ENCODE results near the gene C15orf61.

The C15orf61 gene

DNA sequence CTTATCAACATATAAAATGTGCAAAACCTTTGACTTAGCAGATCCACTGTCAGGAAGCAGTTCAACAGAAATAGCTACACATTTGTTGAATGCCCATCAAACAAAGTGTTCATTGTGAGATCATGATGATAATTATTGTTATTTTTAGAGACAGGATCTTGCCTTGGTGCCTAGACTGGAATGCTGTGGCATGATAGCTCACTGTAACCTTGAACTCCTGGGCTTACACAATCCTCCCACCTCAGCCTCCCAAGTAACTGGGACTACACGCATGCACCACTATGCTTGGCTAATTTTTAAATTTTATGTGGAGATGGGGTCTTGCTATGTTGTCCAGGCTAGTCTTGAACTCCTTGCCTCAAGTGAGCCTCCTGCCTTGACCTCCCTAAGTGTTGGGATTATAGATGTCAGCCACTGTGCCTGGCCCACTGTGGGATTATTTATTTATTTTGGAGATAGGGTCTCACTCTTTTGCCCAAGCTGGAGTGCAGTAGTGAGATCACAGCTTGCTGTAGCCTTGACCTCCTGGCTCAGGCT, 30.3 kb downstream of the C15orf61 start:
- no peak for FAIRE-seq

- FAIRE-seq = no peak
Measured at GRCh38 chr15:67554580-67554979, 33.6 kb downstream of the C15orf61 start.

DNA sequence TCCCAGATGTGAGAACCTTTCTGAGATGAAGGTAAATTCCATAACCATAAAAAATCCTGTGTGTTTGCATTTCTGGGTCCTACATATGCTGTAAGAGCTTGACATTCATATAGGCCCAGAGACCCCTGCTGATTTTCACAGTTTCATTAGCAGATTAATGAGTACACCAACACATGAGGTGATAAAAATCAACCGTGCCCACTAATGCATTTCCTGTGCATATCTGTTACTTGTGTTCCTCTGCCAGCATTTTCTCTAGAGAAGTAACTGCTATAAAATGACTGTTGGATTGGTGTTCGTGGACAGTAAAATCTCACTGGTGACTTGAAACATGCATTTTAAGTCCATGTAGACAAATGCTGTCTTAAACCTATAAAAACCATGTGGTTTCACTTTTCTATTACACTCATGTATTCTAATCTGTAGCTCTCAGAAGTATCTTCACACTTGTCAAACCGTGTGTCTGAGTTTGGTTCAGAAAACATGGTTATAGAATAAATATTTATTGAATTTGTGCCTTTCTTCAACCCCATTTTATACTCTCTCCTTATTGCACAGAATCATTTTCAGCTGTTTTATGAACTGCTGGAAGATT, 36.1 kb downstream of the C15orf61 start:
- no peak for FAIRE-seq

GRCh38 chr15:67558502-67558901, 37.6 kb downstream of the C15orf61 start:
- FAIRE-seq = no peak

- FAIRE-seq = no peak
Measured at GRCh38 chr15:67559158-67559557, 38.2 kb downstream of the C15orf61 start.

GRCh38 chr15:67559576-67559975, 38.6 kb downstream of the C15orf61 start:
- FAIRE-seq = no peak

DNA sequence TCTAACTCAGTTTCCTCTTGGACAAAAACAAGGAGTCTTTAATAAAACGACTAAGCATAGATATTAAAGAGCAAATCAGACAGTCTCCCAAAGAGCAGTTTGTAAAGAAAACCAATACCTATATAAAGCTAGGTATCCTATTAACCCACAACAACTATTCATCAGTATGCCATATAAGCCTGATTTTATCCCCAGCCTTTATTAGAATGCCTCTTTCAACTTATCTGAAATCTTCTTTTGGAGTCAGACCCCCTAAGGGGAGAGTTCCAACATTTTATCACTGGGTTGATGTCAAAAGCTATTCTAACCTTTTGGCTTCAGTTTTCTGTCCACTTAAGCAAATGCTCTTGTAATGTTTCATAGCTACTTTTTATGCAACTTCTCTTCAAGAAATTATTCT, 39.4 kb downstream of the C15orf61 start:
- no peak for FAIRE-seq

- no peak for FAIRE-seq
Measured at GRCh38 chr15:67563092-67563491, 42.2 kb downstream of the C15orf61 start.

DNA sequence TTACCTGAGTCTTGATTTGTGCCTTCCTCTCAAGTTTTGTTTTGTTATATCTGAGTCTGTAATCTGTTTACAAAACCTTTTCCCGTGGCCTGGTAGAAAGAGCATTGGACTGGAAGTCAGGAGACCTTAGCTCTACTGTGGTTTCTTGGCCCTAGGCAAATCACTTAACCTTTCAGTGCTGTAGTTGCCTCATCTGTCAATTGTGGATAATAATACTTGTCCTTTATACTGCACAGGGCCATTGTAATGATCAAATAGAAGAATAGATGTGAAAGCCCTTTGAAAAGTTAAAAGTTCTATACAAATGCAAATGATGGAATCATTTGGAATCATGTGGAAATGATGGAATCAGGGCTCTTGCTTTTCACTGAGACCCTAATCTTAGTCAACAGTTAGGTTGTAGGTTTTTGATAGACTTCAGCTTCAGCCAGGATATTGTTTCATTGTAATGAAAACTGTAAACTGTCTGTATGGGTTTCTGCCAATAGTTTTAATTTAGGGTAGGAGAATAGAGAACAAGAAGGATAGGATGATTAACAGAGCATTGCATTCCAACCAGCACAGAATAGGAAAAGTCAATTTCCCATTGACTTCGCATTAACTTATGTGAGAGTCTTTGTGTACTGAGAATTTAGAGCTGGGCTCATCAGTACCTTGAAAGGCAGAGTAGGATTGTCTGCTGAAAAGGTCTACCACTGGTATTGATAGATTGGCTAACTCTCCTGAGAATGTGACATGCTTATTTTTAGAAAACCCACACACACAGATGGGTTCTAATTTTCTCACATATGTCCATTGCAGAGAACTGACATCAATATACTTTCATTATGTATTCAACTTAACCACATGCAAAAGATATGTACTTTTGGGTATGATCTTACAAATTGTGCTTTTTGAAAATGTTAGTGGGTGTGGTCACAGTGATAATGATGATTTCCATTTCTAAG, 43.4 kb downstream of the C15orf61 start:
- no peak for FAIRE-seq

GRCh38 chr15:67564968-67565345, 44.0 kb downstream of the C15orf61 start:
- FAIRE-seq = no peak

DNA sequence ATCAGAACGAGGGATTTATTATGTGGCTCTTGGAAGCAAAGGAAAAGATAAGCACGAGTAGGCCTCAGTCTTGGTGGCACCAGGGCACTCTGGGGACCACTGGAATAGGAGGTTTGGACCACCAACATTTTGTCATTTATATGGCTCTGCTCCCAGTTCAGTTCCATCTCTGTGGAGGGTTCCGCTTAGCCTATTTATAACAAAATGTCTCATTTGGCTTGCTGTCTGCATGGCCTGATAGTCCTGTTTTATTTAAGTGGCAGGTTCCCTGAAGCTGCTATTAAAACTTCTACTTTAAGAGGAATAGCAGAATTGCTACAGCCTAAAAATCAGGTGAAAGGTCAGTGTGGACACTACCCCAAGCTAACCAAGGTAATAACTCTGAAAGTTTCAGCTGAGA, 48.7 kb downstream of the C15orf61 start:
- FAIRE-seq = no peak

- no peak for FAIRE-seq
Measured at GRCh38 chr15:67570875-67571647, 50.1 kb downstream of the C15orf61 start.

DNA sequence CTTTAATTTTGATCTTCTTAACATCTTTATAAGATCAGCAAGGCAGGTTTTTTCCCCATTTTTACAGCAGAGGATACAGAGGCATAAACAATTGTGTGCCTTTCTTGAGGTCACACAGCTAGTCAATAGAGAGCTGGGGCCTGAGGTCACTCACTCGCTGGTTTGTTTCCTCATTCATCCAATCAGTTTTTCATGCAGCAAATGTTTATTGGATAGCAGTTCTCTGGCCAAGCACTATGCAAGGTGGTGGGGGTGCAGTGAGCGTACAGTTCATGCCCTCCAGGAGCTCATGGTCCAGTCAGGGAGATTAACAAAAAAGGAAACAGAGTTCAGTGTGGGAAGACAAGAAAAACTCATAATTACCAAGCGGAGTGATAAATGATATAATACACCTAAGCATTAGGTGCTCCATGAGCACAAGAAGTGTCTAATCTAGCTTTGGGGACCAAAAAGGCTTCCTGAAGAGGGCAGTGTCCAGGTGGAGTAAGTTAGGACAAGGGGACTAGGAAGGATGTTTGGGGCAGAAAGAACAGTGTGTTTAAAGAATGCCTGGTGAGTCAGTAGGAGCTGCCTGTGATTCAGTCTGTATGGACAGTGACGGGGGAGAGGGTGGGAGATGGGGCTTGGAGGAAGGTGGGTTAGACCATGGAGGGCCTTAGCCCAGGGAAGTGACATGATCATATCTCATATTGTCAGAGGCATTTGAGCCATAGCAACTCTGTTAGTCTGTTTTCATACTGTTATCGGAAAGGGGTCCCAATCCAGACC, 50.9 kb downstream of the C15orf61 start:
- no peak for FAIRE-seq

- FAIRE-seq = no peak
Measured at GRCh38 chr15:67573194-67573593, 52.3 kb downstream of the C15orf61 start.

GRCh38 chr15:67575039-67575502, 54.1 kb downstream of the C15orf61 start:
- no peak for FAIRE-seq

- FAIRE-seq = no peak
Measured at GRCh38 chr15:67578020-67578600, 57.2 kb downstream of the C15orf61 start.

- no peak for FAIRE-seq
Measured at GRCh38 chr15:67579164-67579563, 58.2 kb downstream of the C15orf61 start.
